CD4-positive, alpha-beta T cell treated with Interleukin-17A for 4 hours (primary cell): Measurements from ENCODE around the gene OTX1.
"Not testable (repeated sequence)": the region's sequence is repeated elsewhere in the genome, so short reads cannot be mapped to it uniquely, and the experiment has no call there.

Source experiments
- DNase-seq: peaks from one replicate; pipeline ENCODE4 v3.0.0-alpha.2; 2020; ENCODE audit warnings: mixed read lengths

Gene OTX1

DNA sequence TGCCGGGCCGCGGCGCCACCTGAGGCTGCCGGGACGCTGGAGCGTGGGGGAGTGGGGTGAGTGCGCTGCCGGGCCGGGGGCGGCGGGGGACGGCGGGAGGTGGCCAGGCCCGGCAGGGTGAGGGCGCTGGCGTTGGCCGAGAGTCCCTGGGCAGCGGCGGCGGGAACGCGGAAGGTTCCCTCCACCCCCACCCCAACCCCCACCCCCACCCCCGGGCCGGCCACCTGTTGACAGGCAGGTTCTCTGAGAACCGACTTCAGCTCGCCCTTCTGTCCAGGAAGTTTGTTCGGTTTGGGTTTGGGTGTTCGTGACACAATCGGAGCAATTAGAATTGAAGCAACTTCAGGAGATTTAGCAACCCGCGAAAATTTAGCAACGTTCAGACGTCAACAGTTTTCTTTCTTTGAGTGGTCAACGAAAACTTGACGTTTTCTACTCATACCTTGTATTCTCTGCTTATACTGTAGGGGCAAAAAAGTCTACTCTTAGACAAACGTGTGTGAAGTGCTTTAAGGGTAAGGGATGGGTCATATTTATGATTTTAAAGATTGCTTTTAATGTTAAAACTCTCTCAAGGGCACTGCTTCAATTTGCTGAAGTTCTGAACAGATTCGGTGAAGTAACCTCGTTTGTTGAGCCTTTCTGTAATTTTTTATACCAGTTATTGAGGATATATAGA lies 9.3 kb downstream of the OTX1 start:
- DNase-seq, result no peak

DNA sequence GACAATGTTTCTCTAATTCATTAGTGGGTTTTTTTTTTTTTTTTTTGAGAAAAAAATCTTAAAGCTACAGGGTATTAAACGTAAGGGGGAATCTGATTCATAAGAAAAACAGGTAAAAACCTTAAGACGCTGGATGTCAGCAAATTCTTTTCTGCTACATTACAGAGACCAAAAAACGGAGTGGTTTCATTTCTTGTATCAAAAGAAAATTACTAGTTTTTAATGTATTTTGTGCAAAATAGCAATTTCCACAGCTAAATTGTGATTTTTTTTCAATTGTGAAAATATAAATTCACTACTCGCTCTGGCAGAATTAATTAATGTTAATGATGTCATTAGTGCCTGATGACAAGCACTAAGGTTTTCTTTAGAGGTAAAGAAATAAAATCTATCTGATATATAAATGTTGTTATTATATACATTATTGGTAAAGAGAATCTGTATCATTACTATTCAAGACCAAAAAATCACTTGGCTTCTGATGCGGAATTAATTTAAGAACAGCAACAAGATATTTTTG lies 9.9 kb downstream of the OTX1 start:
- no peak for DNase-seq

- DNase-seq, result no peak
These were observed 13.6 kb downstream of the OTX1 start for GRCh38 chr2:63064197-63064596.

DNA sequence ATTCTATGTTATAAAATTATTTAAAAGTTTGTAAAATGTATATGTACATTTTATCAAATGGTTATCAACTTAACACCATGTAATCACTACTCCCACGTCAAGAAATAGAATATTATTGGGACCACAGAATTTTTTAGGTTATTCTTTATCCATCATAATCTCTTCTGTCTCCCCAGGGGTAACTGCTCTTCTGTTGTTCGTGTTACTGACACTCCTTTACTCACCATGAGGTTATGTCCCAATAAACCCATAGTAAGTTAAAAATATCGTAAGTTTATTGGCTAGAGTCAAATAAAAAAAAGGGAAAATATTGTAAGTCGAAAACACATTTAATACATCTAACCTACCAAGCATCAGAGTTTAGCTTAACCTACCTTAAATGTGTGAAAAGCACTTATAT lies 14.0 kb downstream of the OTX1 start:
- no peak for DNase-seq

DNA sequence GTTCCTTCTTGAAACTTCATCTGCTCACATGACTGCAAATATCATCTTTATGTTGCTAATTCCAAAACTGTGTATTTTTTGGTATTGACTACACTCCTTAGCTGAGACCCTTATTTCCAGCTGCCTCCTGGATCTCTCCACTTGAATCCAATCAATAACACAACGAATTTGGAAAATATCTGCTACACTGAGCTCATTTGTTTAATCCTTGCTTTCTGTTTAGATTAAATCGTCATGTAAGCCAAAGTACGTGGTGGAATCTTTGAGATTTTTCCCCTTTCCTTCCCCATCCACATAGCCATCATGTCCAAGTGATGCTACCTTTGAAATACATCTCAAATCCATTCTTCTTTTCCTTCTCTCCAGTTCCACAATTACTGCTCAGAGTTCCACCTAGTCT lies 15.6 kb downstream of the OTX1 start:
- DNase-seq, result no peak

- DNase-seq, result no peak
These were observed 16.2 kb downstream of the OTX1 start for GRCh38 chr2:63066838-63067237.

- no peak for DNase-seq
These were observed 21.0 kb downstream of the OTX1 start for GRCh38 chr2:63071664-63072063.

GRCh38 chr2:63073994-63074393 lies 23.4 kb downstream of the OTX1 start:
- no peak for DNase-seq

- not testable (repeated sequence) for DNase-seq
These were observed 23.8 kb downstream of the OTX1 start for GRCh38 chr2:63074399-63074798.

DNA sequence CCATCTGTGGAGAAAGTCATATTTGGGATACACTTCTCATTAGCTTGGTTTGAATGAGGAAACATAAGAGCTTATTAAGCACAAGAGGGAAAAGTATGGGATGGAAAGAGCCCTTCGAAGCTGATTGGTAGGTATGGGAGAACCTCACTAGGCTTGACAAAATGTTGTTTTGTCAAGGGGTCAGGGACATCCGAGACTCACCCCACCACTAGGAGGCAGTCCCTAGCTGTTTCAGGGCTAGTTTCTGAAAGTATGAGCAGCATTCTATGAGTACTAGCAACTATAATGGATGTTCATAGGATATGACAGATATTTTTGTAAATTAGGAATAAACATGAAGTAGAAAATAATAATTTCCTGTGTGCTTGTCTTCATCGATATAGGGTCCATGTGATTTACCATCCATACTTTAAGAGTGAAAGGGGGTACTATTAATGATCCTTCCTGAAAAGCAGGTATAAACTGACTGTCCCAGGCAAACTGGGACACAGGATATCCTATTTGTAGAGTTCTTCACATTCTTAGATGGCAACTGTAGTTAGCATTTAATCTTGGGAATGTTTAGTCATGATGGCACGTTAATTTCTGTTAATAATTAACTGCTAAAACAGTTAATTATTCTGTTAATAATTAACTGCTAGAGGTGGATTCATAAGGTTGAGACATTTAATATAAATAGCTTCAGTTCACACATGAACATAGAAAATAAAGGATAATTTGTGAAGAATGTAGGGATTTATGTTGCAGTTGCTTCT lies 28.4 kb downstream of the OTX1 start:
- no peak for DNase-seq

DNA sequence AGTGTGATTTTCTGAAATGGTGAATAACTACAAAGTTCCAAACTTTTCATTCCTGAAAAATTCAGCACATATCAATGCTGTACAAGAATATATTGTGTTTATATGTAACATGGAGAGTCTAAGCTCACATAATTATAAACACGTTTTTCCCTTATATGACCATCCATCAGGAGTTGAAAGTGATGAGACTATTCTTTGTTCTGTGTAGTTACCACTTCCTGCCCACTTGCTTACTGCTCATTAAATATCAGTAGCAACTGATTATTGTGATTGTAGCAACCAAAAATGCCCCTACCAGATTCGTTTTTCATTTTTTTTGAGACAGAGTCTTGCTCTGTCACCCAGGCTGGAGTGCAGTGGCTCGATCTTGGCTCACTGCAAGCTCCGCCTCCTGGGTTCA lies 30.8 kb downstream of the OTX1 start:
- no peak for DNase-seq

DNA sequence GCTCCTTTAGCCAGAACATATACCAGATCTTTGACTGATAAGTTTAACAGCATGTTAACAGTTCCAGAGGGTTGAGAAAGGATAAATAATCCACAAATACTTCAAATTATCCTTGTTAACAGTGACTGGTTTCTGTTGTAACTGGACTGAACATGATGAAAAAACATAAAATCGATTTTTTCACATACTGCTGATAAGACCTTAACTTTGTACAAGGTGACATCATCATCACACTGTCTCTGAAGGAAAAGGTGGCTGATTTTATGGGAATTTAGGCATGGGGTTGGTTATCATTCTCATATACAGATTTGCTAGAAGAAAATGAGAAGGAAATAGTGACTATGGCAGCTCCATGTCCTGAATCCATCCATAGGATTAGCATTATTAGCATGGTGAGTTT lies 36.1 kb downstream of the OTX1 start:
- no peak for DNase-seq

DNA sequence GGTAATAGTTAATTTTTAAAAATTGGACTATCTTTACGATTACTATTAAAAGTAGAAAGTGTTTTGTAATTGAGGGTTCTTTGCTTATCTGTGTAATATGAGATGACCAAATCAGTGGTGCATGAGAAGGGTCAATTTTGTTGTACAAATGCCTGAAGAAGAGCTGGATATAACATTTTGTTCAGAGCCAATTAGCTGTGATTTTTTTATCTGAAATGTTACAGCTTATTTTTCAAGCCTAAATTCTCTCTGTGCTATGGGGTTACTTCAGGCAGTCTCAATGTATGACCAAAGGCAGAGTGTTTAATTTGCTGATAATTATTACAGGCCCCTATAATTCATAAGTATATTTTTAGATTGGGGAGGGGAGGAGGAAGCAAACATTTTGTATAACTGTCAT lies 41.8 kb downstream of the OTX1 start:
- no peak for DNase-seq

DNA sequence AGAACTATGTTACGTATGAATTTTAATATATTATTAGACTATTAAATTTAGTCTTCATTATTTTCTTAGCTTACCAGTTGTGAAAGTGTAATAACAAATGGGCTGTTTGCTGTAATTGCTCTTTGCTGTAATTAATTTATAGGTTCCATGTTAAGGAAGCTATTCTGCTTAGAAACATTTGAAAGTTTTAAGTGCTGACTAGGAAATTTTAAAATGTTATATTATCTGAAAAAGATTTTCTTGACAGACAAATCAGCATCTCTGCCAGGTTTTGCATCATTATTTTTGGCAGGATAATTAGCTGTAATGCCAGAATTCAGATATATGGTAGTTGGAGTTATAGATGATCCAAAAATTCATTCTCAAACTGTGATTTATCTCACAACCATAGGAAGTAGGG lies 42.2 kb downstream of the OTX1 start:
- no peak for DNase-seq

GRCh38 chr2:63093502-63093901 lies 42.9 kb downstream of the OTX1 start:
- no peak for DNase-seq

- no peak for DNase-seq
These were observed 45.9 kb downstream of the OTX1 start for GRCh38 chr2:63096491-63096890.

- DNase-seq, result no peak
These were observed 48.4 kb downstream of the OTX1 start for GRCh38 chr2:63099032-63099431.

DNA sequence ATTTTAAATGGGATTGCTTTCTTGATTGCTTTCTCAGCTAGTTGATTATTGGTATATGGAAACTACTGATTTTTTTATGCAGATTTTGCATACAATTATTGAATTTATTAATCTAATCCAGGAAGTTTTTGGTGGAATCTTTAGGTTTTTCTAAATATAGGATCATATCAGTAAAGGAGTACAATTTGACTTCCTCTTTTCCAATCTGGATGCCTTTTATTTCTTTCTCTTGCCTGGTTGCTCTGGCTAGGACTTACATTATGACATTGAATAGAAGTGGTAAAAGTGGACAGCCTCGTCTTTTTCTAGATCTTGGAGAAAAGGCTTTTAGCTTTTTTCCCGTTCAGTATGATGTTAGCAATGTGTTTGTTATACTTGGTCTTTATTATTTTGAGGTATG lies 51.3 kb downstream of the OTX1 start:
- no peak for DNase-seq

DNA sequence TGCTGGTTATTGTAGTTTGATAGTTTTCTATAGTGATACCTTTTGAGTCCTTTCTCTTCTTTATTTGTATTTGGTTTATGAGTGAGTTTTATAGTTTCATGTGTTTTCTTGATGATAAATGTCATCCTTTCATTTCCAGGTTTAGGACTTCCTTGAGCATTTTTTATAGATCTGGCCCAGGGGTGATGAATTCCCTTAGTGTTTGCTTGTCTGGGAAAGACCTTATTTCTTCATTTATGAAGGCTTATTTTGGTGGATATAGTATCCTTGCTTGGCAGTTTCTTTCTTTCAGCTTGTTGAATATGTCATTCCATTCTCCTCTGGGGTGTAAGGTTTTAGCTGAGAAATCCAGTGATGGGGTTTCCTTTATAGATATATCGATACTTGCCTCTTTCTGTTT lies 53.9 kb downstream of the OTX1 start:
- DNase-seq, result no peak
